ENCODE data around the gene MXRA8. TPM values are rescaled to one million over a fixed set of nuclear protein-coding genes. Genes with fewer than 3 reads are reported as not detected.
A peak's percentile ranks its signal among the peaks of the same experiment; 100 is the strongest.

The MXRA8 gene
- total RNA-seq, 1 donor from 2014 or later: 20.2 TPM

DNA sequence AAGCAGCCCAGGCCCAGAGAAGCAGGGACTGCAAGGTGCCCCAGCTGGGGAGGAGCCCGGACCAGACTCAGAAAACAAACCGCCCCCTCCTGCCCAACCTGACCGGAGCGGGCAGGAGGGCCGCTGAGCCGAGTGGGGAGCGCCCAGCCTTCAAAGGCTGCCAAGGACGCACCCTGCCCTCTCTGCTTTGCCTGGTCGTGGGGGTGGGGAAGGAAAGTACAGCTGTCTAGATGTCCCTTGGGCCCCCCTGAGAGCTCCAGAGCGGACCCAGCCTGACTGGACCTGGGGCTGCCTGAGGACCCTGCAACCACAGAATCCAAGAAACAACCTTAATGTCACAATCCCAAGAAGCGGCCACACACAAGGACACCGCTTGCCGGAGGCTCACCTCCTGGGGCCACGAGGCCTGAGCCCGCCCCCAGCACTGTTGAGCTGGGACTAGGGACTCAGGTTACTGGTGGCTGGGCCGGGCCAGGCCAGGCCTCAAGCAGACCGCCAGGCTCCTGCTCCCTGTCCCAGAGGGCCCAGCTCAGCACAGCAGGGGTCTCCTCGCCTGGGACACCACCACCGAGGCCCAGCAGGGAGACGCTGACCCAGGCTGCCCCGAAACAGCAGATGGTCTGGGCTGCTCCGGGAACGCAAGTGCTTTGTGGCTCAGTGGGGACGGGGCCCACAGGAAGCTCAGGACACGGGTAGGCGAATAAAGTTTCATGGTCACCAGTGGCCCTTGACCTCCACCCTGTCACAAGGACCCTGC lies 10.5 kb downstream of the MXRA8 start:
- Histone ChIP-seq H3K9me3 (replicated peaks) (no peaks in the 10 kb centered on the region), H3K4me3 (peak overlapping the region; percentile 84), H3K27ac (replicated peaks) (peak overlapping the region; percentile 91), H3K36me3 (no peaks in the 10 kb centered on the region), H3K4me1 (peaks cover 66% of the 10 kb centered on the region), H3K27me3 (ENCODE audit: low read depth) (peaks cover 6% of the 10 kb centered on the region)
- TF ChIP-seq, protein P1, sequence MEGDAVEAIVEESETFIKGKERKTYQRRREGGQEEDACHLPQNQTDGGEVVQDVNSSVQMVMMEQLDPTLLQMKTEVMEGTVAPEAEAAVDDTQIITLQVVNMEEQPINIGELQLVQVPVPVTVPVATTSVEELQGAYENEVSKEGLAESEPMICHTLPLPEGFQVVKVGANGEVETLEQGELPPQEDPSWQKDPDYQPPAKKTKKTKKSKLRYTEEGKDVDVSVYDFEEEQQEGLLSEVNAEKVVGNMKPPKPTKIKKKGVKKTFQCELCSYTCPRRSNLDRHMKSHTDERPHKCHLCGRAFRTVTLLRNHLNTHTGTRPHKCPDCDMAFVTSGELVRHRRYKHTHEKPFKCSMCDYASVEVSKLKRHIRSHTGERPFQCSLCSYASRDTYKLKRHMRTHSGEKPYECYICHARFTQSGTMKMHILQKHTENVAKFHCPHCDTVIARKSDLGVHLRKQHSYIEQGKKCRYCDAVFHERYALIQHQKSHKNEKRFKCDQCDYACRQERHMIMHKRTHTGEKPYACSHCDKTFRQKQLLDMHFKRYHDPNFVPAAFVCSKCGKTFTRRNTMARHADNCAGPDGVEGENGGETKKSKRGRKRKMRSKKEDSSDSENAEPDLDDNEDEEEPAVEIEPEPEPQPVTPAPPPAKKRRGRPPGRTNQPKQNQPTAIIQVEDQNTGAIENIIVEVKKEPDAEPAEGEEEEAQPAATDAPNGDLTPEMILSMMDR (IDR thresholded peaks at IDR 0.05; ENCODE audit: borderline replicate concordance): no peak
- DNase-seq: peak; percentile 46
- intact Hi-C loops (cut with micrococcal nuclease): no loop called here

- Histone ChIP-seq H3K9me3 (replicated peaks) (no peaks in the 10 kb centered on the region), H3K36me3 (no peaks in the 10 kb centered on the region), H3K4me3 (peak overlapping the region; percentile 84), H3K4me1 (peaks cover 59% of the 10 kb centered on the region), H3K27me3 (ENCODE audit: low read depth) (no peaks in the 10 kb centered on the region), H3K27ac (replicated peaks) (peak overlapping the region; percentile 91)
- intact Hi-C loops (cut with micrococcal nuclease): no loop called here
- TF ChIP-seq, protein P1 (IDR thresholded peaks at IDR 0.05; ENCODE audit: borderline replicate concordance): no peak
- no peak for DNase-seq
These were observed 11.2 kb downstream of the MXRA8 start for GRCh38 chr1:1347026-1347595.

DNA sequence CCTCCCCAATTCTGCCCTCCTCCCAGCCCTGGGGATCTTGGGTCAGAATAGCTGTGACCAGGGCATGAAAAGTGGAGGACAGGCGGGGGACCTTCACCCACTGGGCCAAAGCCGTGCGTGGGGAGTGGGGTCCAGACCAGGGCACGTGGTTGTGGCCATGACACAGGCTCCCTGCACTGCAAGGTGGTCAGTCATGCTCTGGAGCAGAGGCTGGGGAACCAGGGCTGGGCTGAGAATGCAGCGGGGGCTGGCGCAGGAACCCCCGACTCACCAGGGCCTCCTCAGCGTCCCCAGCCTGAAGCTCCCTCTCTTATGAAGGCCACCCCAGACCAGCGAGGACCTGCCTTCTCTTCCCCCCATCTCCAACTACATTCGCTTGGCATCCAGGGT lies 11.9 kb downstream of the MXRA8 start:
- H3K9me3 ChIP-seq (replicated peaks): no peaks in the 10 kb centered on the region
- no peaks in the 10 kb centered on the region for H3K27me3 ChIP-seq (ENCODE audit: low read depth)
- DNase-seq: no peak
- peak overlapping the region; percentile 84 for H3K4me3 ChIP-seq
- TF ChIP-seq, protein P1 (IDR thresholded peaks at IDR 0.05; ENCODE audit: borderline replicate concordance): no peak
- peaks cover 53% of the 10 kb centered on the region for H3K4me1 ChIP-seq
- intact Hi-C loops (cut with micrococcal nuclease): no loop called here
- peak overlapping the region; percentile 91 for H3K27ac ChIP-seq (replicated peaks)
- peaks cover 5% of the 10 kb centered on the region for H3K36me3 ChIP-seq

DNA sequence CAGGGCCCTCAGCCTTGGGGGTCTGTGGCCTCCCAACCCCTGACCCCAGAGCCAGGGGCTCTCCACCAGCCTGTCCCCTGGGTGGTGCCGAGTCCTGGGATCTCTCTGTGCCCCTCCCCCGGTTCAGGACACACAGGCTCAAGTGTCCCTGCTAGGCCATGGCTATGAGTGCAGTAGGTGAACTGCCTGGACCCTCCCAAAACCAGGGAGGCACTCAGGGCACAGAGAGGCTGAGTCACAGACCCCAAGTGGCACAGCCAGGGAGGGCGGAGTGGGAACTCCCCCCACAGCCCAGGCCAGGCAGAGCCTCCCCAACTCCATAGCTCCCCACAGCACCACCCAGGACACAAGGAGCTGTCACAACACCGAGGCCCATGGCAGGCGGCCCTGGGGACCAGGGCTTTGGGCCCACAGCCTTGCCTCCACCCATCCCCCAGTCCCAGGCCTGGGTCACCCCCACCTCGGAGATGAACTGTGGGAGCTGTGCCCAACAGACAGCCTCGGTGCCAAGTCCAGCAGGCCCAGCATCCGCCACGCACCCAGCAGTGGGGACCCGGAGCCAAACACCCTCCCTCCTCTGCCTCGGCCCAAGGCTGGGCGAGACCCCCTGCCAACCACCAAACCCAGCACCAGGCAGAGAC lies 12.4 kb downstream of the MXRA8 start:
- peak overlapping the region; percentile 91 for H3K27ac ChIP-seq (replicated peaks)
- peaks cover 51% of the 10 kb centered on the region for H3K4me1 ChIP-seq
- intact Hi-C loops (cut with micrococcal nuclease): no loop called here
- TF ChIP-seq, protein P1 (IDR thresholded peaks at IDR 0.05; ENCODE audit: borderline replicate concordance): no peak
- peak overlapping the region; percentile 84 for H3K4me3 ChIP-seq
- H3K36me3 ChIP-seq: peaks cover 10% of the 10 kb centered on the region
- H3K9me3 ChIP-seq (replicated peaks): no peaks in the 10 kb centered on the region
- H3K27me3 ChIP-seq (ENCODE audit: low read depth): no peaks in the 10 kb centered on the region
- no peak for DNase-seq

- DNase-seq: no peak
- Histone ChIP-seq H3K36me3 (peaks cover 14% of the 10 kb centered on the region), H3K27ac (replicated peaks) (peak overlapping the region; percentile 91), H3K4me3 (no peak overlapping the region), H3K4me1 (peaks cover 51% of the 10 kb centered on the region), H3K9me3 (replicated peaks) (no peaks in the 10 kb centered on the region), H3K27me3 (ENCODE audit: low read depth) (no peaks in the 10 kb centered on the region)
- intact Hi-C loops (cut with micrococcal nuclease): no loop called here
- TF ChIP-seq, protein P1 (IDR thresholded peaks at IDR 0.05; ENCODE audit: borderline replicate concordance): no peak
These were observed 13.0 kb downstream of the MXRA8 start for GRCh38 chr1:1345384-1345783.
